Measurements from ENCODE around the gene TPRG1L.

- no peak for TF ChIP-seq CTCF (conservative IDR thresholded peaks at IDR 0.05; ENCODE audit: low read depth in 2 of 2)
- no peak for TF ChIP-seq CREB1 (CRISPR knock-in tag; IDR thresholded peaks at IDR 0.05; ENCODE audit: low read depth)
- no peak for TF ChIP-seq POLR2AphosphoS5 (IDR thresholded peaks at IDR 0.05; ENCODE audit: low read depth)
- no peak for TF ChIP-seq ZNF331 (CRISPR knock-in tag; IDR thresholded peaks at IDR 0.05; ENCODE audit: low read depth)
- peak; percentile 77 for TF ChIP-seq EZH2 (IDR thresholded peaks at IDR 0.05; ENCODE audit: low read depth, unreplicated experiment)
- no peak for TF ChIP-seq NANOG (IDR thresholded peaks at IDR 0.05; ENCODE audit: borderline replicate concordance)
- TF ChIP-seq REST (IDR thresholded peaks at IDR 0.05; ENCODE audit: unreplicated experiment) = no peak
- TF ChIP-seq ZNF114 (CRISPR knock-in tag; IDR thresholded peaks at IDR 0.05) = no peak
- TF ChIP-seq ETS1 (IDR thresholded peaks at IDR 0.05) = no peak
- no peak for TF ChIP-seq EZH2phosphoT487 (IDR thresholded peaks at IDR 0.05; ENCODE audit: unreplicated experiment)
- no peak for TF ChIP-seq JUNB (IDR thresholded peaks at IDR 0.05; ENCODE audit: unreplicated experiment)
- TF ChIP-seq ZNF462 (CRISPR knock-in tag; IDR thresholded peaks at IDR 0.05) = no peak
- TF ChIP-seq STAT1 (IDR thresholded peaks at IDR 0.05; ENCODE audit: unreplicated experiment) = no peak
Observed at GRCh38 chr1:3652548-3653285, 27.9 kb downstream of the TPRG1L start.
